Lower leg skin (tissue), 4 donors: Measurements from ENCODE around the gene UGT1A9. TPM values are rescaled to one million over a fixed set of nuclear protein-coding genes. Genes with fewer than 3 reads are reported as not detected.

Experiments
- DNase-seq, 2 donors: peaks; one replicate each; pipeline ENCODE4 v3.0.0-alpha.2; 2019; ENCODE audit warnings: low spot score in 2 of 2
- H3K4me3 ChIP-seq: fragments of 200-600 bp; sonication (generic); 2 replicates; pipeline ENCODE4 v1.5.1; 2017; ENCODE audit warnings: mild to moderate bottlenecking, low read depth; ENCODE audit not compliant: poor library complexity, severe bottlenecking
- POLR2A ChIP-seq, 2 donors: fragments of 450-650 bp; IDR thresholded peaks; one replicate each; pipeline ENCODE4 v1.6.1; 2016 to 2017; ENCODE audit warnings: antibody characterized with exemption in 2 of 2, mild to moderate bottlenecking in 1 of 2, moderate library complexity in 1 of 2
- WGBS, 2 donors: methylation state at CpG; one replicate each; pipeline ENCODE4 v1.1.5; 2018; 5-methylcytosine and 5-hydroxymethylcytosine counted together
- intact Hi-C: fragments of 100-400 bp; cut with DNase I; formaldehyde crosslinking; loops from one replicate; pipeline ENCODE4 v1.15.0; 2023; ENCODE audit warnings: low total_unique reads
- total RNA-seq, 4 donors: library from RNA; depleted of rRNA; stranded (reverse); fragments of >200 nt; gene quantifications; one replicate each; pipeline ENCODE4 v1.1.0, GENCODE V29; 2016
- TF ChIP-seq, protein P1 (sequence below), 3 donors: fragments of 450-650 bp; IDR thresholded peaks; one replicate each; pipeline ENCODE4 v1.5.1; 2016; ENCODE audit warnings: antibody characterized with exemption in 3 of 3, mild to moderate bottlenecking in 3 of 3, moderate library complexity in 2 of 3

UGT1A9 gene
- total RNA-seq, 4 donors from 2014 or later = not detected

DNA sequence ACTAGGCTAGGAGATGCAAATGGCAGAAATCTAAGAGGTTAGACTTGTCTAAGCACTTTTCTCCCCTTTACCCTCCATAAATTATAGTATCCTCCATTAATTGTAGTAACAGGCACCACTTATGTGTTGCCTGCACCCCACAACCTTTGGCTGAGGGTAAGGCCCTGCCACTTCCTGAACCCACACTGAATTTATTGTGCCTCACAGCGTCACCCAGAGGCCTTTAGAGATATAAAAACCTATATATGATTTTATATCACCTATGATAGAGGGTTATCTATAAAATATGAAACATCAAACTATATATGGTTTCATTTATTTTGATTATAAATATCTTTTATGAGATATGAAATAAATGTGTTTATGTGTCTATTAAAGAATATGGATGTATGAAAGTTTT is 2.6 kb downstream of the UGT1A9 start:
- TF ChIP-seq POLR2A (IDR thresholded peaks at IDR 0.05) = no peak
- TF ChIP-seq, protein P1, sequence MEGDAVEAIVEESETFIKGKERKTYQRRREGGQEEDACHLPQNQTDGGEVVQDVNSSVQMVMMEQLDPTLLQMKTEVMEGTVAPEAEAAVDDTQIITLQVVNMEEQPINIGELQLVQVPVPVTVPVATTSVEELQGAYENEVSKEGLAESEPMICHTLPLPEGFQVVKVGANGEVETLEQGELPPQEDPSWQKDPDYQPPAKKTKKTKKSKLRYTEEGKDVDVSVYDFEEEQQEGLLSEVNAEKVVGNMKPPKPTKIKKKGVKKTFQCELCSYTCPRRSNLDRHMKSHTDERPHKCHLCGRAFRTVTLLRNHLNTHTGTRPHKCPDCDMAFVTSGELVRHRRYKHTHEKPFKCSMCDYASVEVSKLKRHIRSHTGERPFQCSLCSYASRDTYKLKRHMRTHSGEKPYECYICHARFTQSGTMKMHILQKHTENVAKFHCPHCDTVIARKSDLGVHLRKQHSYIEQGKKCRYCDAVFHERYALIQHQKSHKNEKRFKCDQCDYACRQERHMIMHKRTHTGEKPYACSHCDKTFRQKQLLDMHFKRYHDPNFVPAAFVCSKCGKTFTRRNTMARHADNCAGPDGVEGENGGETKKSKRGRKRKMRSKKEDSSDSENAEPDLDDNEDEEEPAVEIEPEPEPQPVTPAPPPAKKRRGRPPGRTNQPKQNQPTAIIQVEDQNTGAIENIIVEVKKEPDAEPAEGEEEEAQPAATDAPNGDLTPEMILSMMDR (IDR thresholded peaks at IDR 0.05) = no peak
- 49 to 72% methylated on average over 1 of the region's 1 CpG for WGBS, 2 donors
- H3K4me3 ChIP-seq = no peak overlapping the region
- intact Hi-C loops = no loop called here
- DNase-seq = no peak

DNA sequence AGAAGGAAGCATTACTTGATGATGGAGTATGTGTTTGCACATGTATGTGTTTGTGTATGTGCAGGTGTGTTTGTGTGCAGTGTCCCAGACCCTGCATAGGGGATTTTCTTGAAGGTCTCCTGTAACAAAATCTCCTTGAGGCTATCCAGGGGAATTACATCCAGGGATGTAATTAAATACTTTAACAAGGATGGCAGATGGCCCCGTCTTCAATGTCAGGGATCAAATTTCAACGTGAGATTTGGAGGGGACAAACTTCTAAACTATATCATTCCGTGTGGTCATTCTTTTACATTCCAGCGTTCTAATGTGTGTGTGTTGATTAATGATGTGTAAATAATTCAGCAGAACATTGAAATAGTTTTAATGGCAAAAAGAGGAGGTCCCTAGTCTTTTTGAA is 3.3 kb downstream of the UGT1A9 start:
- H3K4me3 ChIP-seq = no peak overlapping the region
- DNase-seq = no peak
- WGBS, 2 donors = 38 to 58% methylated on average over 4 of the region's 4 CpGs
- intact Hi-C loops = no loop called here
- TF ChIP-seq, protein P1 (IDR thresholded peaks at IDR 0.05) = no peak
- TF ChIP-seq POLR2A (IDR thresholded peaks at IDR 0.05) = no peak

DNA sequence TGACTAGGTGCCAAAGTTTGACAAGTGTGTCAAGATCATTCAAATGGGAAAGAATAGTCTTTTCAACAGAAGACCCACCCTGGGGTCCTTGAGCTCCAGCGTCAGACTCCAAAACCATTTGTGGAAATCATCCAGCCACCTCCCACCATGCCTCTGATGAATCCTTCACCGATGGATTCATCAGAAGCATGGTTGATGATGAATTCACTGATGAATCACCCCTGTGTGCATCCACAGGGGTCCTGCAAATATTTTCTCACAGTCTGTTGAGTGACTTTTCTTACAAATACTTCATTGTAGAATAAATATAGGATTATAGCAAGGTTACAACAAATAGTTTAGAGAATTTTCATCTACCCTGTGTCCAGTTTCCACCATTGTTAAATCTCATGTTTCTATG is 4.3 kb downstream of the UGT1A9 start:
- 80 to 88% methylated on average over 2 of the region's 2 CpGs for WGBS, 2 donors
- intact Hi-C loops = no loop called here
- no peak overlapping the region for H3K4me3 ChIP-seq
- no peak for TF ChIP-seq POLR2A (IDR thresholded peaks at IDR 0.05)
- TF ChIP-seq, protein P1 (IDR thresholded peaks at IDR 0.05) = no peak
- DNase-seq = no peak

DNA sequence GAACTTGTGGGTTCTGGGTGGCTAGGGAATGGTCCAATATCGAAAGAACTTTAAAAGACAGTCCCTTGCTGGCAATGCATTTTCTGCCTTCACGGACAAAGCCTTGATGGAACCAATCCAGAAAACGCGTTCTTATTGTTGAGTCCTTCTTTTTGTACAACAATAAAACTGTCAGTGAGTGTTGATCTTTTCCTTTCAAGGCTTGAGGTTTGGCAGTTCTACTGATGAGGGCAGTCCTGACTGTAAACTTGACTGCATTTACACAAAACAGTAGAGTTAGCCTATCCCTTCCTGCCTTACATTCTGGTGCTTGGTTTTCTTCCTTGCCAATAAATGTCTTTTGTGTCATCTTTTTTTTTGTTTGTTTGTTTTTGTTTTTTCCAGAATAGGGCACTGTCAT is 7.5 kb downstream of the UGT1A9 start:
- WGBS, 2 donors = 60 to 64% methylated on average over 4 of the region's 4 CpGs
- intact Hi-C loops = no loop called here
- H3K4me3 ChIP-seq = no peak overlapping the region
- TF ChIP-seq POLR2A (IDR thresholded peaks at IDR 0.05) = no peak
- TF ChIP-seq, protein P1 (IDR thresholded peaks at IDR 0.05) = no peak
- no peak for DNase-seq

DNA sequence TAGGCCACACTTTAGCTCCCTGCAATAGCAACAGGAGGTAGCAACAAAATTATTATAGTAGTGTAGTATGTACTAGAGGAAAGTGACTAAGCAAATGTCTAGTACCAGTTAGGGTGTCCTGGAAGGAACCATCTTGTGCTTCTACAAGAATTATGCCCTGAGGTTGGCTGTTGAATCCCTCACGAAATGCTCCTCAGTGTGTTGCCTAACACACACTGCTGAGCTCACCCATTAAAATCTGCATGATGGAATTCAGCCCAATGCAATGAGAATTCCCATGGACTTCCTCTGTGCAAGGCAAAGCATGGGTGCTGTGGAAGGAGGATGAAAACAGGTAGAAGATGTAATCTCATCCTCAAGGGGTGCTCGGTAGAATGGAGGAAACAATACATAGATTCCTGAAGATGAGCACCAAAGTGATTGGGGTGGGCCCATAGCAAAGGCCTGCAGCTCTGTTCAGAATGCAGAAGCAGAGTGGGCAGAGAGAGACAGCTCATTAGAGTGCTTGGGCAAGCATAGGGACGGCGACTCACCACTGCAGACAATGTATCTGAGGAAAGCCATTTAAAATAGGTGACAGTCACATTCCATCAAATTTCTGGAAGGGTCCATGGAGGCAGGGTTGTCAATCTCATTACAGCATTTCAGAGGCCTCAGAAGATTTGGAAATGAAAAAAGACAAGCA is 8.8 kb downstream of the UGT1A9 start:
- TF ChIP-seq, protein P1 (IDR thresholded peaks at IDR 0.05) = no peak
- no peak for TF ChIP-seq POLR2A (IDR thresholded peaks at IDR 0.05)
- WGBS, 2 donors = 69 to 82% methylated on average over 4 of the region's 4 CpGs
- intact Hi-C loops = no loop called here
- no peak for DNase-seq
- no peak overlapping the region for H3K4me3 ChIP-seq
